Activated CD4-positive, CD25-positive, alpha-beta regulatory T cell treated with anti-CD3 and anti-CD28 coated beads, Interleukin-2, amount 50 U/mL, for 72 hours (primary cell): ENCODE data around the gene ADGRD1.
"Not testable (repeated sequence)": the region's sequence is repeated elsewhere in the genome, so short reads cannot be mapped to it uniquely, and the experiment has no call there.

Experiments
- DNase-seq: peaks from one replicate; pipeline ENCODE4 v3.0.0; 2021

Gene ADGRD1

GRCh38 chr12:131128966-131129619 is 175.4 kb downstream of the ADGRD1 start:
- DNase-seq, result not testable (repeated sequence)

GRCh38 chr12:131129839-131130238 is 176.1 kb downstream of the ADGRD1 start:
- no peak for DNase-seq

- DNase-seq, result no peak
Measured at GRCh38 chr12:131130311-131130911, 176.7 kb downstream of the ADGRD1 start.

GRCh38 chr12:131131077-131131807 is 177.5 kb downstream of the ADGRD1 start:
- no peak for DNase-seq

GRCh38 chr12:131131808-131132117 is 178.1 kb downstream of the ADGRD1 start:
- no peak for DNase-seq

GRCh38 chr12:131132118-131132892 is 178.6 kb downstream of the ADGRD1 start:
- DNase-seq, result peak; percentile 79

GRCh38 chr12:131133015-131133905 is 179.6 kb downstream of the ADGRD1 start:
- DNase-seq, result no peak

GRCh38 chr12:131133994-131134393 is 180.3 kb downstream of the ADGRD1 start:
- no peak for DNase-seq

GRCh38 chr12:131134523-131135310 is 181.0 kb downstream of the ADGRD1 start:
- DNase-seq, result no peak

- DNase-seq, result no peak
Measured at GRCh38 chr12:131135311-131135785, 181.6 kb downstream of the ADGRD1 start.

GRCh38 chr12:131135786-131136538 is 182.3 kb downstream of the ADGRD1 start:
- no peak for DNase-seq

GRCh38 chr12:131136539-131136872 is 182.8 kb downstream of the ADGRD1 start:
- DNase-seq, result no peak

GRCh38 chr12:131137009-131137835 is 183.5 kb downstream of the ADGRD1 start:
- no peak for DNase-seq

- DNase-seq, result no peak
Measured at GRCh38 chr12:131137836-131138637, 184.3 kb downstream of the ADGRD1 start.

- DNase-seq, result no peak
Measured at GRCh38 chr12:131138638-131139362, 185.1 kb downstream of the ADGRD1 start.

- DNase-seq, result no peak
Measured at GRCh38 chr12:131139363-131140068, 185.8 kb downstream of the ADGRD1 start.

- no peak for DNase-seq
Measured at GRCh38 chr12:131140069-131140435, 186.3 kb downstream of the ADGRD1 start.

GRCh38 chr12:131140697-131141096 is 187.0 kb downstream of the ADGRD1 start:
- no peak for DNase-seq
